G401 (cell line): Measurements from ENCODE around the gene PLEKHG3. TPM values are rescaled to one million over a fixed set of nuclear protein-coding genes. Genes with fewer than 3 reads are reported as not detected.

Source experiments
- DNase-seq: peaks from one replicate; pipeline ENCODE4 v3.0.0-alpha.2; 2015; ENCODE audit warnings: low spot score
- in situ Hi-C: cut with HindIII; loops from 2 replicates; pipeline ENCODE4 v1.10.0; 2016; ENCODE audit warnings: low sequenced_read_pairs, mixed read lengths
- total RNA-seq: library from RNA; depleted of rRNA; stranded (reverse); fragments of >200 nt; shearing (Covaris generic); gene quantifications from 2 replicates; pipeline ENCODE4 v1.2.3, GENCODE V29; 2014

PLEKHG3 gene
- total RNA-seq, 1 experiment from 2014 or later: 6.7 TPM

DNA sequence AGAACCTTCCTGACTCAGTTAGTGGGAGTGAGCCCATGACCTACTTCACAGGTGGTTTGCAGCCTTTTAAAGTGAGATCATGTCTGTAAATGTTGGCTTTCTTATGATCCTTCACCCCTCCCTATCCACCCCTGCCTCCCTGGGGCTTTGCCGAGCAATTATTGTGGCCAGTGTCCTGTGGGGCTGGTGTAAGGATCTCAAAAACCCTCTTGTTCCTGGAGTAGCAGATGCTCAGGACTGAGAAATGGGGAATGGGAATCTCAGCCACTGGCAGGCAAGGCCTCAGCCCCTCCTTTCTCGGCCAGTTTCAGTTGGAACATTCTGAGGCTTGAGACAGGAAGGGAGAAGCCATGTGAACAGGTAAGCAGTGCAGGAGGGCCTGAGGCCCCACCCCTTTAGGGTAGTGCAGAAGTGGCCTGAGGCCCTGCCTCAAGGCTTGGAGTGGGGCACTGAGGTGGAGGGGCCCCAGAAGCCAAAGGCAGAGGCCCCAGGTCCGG lies 53.8 kb downstream of the PLEKHG3 start:
- in situ Hi-C loops: loop anchor here (5.0 kb wide), 1 partner anchor 34 kb away; no protein-coding TSS in a partner anchor
- no peak for DNase-seq

- in situ Hi-C loops: loop anchor here (5.0 kb wide), 1 partner anchor 33 kb away; no protein-coding TSS in a partner anchor
- no peak for DNase-seq
Measured at GRCh38 chr14:64758691-64759554, 54.7 kb downstream of the PLEKHG3 start.

- in situ Hi-C loops: loop anchor here (5.0 kb wide), 1 partner anchor 33 kb away; no protein-coding TSS in a partner anchor
- DNase-seq: no peak
Measured at GRCh38 chr14:64759555-64759938, 55.3 kb downstream of the PLEKHG3 start.

- DNase-seq: peak; percentile 77
- in situ Hi-C loops: no loop called here
Measured at GRCh38 chr14:64760146-64760755, 56.0 kb downstream of the PLEKHG3 start.

- in situ Hi-C loops: no loop called here
Measured at GRCh38 chr14:64760916-64761315, 56.7 kb downstream of the PLEKHG3 start.

GRCh38 chr14:64761441-64762043 lies 57.3 kb downstream of the PLEKHG3 start:
- DNase-seq: no peak
- in situ Hi-C loops: no loop called here

More at GRCh38 chr14:64760916-64761315, 56.7 kb downstream of the PLEKHG3 start:
- no peak for DNase-seq

DNA sequence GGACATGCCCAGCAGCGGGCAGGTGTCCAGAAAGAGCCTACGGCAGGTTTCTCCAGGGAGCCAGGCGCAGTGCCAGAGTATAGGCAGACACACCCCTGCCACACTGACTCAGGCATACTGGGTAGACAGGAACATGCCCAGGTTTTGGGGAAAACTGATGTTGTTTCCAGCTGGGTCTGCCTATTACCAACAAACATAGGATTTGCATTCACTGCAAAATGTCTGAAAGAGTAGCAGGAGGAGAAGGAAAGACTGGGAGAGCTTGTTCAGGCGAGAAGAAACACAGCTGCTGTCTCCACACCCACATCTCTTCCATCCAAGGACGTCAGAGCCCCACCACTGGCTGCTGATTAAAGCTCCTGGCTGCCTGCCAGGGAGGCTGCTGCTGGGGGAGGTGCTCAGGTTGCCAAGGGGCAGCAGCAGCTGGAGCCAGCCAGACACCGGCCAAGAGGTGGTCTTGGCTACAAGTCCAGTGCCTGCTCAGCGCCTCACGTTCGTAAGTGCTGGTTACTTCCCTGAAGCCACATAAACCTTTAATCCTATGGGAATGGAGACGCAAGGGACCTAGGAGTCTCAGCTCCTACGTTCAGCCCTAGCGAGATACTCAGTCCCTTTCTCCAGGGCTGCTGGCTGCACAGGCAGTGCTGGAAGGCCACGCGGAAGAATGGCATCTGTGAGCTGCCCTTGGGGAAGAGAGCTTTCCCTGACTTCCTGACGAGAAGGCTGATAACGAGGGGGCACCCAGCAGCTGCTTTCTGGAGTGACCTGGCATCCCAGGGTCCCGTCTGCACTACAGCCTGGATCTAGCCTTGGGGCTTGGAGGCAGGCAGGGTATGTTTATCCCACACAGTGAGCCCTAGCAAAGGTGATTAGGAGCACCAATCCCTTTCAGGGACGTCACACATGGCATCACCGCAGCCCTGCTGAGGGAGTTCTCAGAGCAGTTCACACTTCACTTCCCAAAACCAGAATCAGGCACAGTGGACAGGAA lies 58.1 kb downstream of the PLEKHG3 start:
- in situ Hi-C loops: no loop called here

GRCh38 chr14:64763085-64763782 lies 59.0 kb downstream of the PLEKHG3 start:
- in situ Hi-C loops: no loop called here
- no peak for DNase-seq

More for the DNA sequence above, 58.1 kb downstream of the PLEKHG3 start:
- peak; percentile 86 for DNase-seq

- peak; percentile 55 for DNase-seq
- in situ Hi-C loops: no loop called here
Measured at GRCh38 chr14:64763801-64764621, 59.8 kb downstream of the PLEKHG3 start.

GRCh38 chr14:64764641-64765520 lies 60.7 kb downstream of the PLEKHG3 start:
- peak; percentile 65 for DNase-seq
- in situ Hi-C loops: no loop called here

DNA sequence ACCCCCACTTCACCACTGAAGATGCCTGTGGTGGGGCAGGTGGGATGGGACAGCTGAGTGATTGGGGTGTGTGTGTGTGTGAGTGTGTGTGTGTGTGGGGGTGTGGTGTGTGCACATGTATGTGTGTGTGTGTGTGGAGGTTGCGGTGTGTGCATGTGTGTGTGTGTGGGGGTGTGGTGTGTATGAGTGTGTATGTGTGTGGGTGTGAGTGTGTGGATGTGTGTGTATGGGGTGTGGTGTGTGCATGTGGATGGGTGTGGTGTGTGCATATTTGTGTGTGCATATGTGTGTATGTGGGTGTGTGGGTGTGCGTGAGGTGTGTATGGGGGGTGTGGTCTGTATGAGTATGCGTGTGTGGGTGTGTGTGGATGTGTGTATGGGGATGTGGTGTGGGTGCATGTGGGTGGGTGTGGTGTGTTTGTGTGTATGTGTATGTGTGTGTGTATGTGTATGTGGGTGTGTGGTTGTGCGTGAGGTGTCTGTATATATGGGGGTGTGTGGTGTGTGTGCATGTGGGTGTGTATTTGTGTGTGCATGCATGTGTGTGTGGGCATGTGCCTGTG lies 61.6 kb downstream of the PLEKHG3 start:
- in situ Hi-C loops: no loop called here

GRCh38 chr14:64766430-64767151 lies 62.4 kb downstream of the PLEKHG3 start:
- in situ Hi-C loops: no loop called here
- peak; percentile 44 for DNase-seq

More for the DNA sequence above, 61.6 kb downstream of the PLEKHG3 start:
- DNase-seq: no peak

DNA sequence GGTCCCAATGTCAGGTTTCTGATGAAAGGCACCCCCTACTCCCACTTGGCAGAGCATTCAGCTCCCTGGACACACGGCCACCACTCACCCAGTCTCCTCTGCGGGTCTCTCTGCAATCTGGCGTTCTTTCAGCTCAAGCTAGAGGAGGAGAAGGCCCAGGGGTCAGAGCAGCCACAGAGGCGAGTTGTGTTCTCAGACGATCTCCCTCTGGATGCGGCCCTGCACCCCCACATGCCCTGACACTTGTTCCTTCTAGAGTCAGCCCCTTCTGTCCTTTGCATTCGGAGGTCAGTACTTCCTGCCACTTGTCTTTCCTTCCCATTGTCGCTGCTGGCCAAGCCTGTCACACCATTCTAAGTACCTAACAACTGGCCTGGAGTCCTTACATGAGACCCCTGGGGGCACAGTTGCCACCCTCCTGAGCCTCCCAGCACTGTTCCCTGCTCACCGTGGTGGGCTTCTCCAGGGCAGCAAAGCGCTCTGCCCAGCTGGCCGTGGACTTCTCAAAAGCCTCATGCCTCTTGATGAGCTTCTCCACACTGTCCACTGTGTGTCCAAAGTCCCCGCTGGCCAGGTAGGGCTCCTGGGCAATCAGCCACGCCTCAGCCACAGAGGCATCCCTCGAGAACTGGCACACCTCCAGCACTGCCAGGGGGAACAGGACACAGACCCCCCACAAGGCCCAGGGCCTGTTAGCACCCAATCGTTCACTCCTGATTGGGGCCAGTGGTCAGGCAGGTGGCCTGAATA lies 63.2 kb downstream of the PLEKHG3 start:
- no peak for DNase-seq
- in situ Hi-C loops: no loop called here

DNA sequence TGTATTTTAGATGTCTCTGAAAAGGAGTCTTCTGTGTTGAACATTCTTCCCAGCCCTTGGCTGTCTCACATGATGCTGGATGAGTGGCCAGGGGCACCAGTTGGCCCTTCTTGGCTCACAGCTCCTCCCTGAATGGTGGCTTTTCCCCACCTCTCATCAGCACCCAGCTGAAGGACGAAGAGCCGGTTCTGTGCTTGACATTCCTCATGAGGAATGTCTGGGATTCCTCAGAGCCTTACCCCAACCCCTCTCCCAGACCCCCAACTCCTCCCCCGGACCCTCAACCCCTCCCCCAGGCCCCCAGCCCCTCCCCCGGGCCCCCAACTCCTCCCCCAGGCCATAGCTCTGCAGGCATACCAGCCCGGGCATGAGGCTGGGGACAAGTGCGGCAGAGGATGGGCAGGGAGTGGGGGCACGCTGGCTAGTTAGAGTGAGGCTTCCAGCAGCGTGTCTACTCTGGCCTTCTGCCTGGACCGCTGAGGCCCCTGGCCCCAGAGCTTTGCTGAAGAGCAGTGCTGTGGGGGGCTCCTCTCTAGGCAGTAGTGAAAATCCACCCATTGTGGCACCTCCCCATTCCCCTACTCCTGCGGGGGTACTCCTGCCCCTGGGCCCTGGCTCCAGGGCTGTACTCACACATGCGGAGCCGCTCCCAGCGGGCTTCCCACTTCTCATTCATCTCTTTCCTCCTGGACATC lies 64.3 kb downstream of the PLEKHG3 start:
- peak; percentile 59 for DNase-seq
- in situ Hi-C loops: no loop called here
